Activated CD8-positive, alpha-beta T cell treated with anti-CD3 and anti-CD28 coated beads for 36 hours (primary cell): ENCODE results near the gene DDX53. TPM values are rescaled to one million over a fixed set of nuclear protein-coding genes. Genes with fewer than 3 reads are reported as not detected.

Source experiments
- ATAC-seq: fragments of 200-7000 bp; cut with Tn5 transposase; one replicate; pipeline ENCODE4 v1.10.0; 2021; ENCODE audit warnings: mild to moderate bottlenecking, moderate library complexity
- CTCF ChIA-PET: fragments of 350-600 bp; sonication (Branson Sonifier 250); formaldehyde crosslinking; loops from one replicate; lab custom pipeline; 2021; ENCODE audit warnings: antibody characterized with exemption; lab: Charles Lee
- POLR2A ChIA-PET: fragments of 350-600 bp; sonication (Branson Sonifier 250); formaldehyde crosslinking; loops from one replicate; lab custom pipeline; 2021; ENCODE audit warnings: antibody characterized with exemption; lab: Charles Lee
- DNase-seq: peaks from one replicate; pipeline ENCODE4 v3.0.0-alpha.2; 2020
- H3K27ac Mint-ChIP-seq: one replicate; pipeline ENCODE4 v1.8.0; 2021; ENCODE audit warnings: mild to moderate bottlenecking, mixed read lengths
- H3K27me3 Mint-ChIP-seq: one replicate; pipeline ENCODE4 v1.8.0; 2021; ENCODE audit warnings: mixed read lengths
- H3K36me3 Mint-ChIP-seq: one replicate; pipeline ENCODE4 v1.8.0; 2021; ENCODE audit warnings: low read depth, mixed read lengths
- H3K4me1 Mint-ChIP-seq: one replicate; pipeline ENCODE4 v1.8.0; 2021; ENCODE audit warnings: low read depth, mixed read lengths
- H3K4me3 Mint-ChIP-seq: one replicate; pipeline ENCODE4 v1.8.0; 2021; ENCODE audit warnings: mild to moderate bottlenecking, moderate library complexity, mixed read lengths
- H3K9me3 Mint-ChIP-seq: one replicate; pipeline ENCODE4 v1.8.0; 2021; ENCODE audit warnings: mixed read lengths
- CTCF ChIP-seq: fragments of 200-600 bp; IDR thresholded peaks from one replicate; pipeline ENCODE4 v1.8.0; 2022; ENCODE audit warnings: antibody characterized with exemption, mild to moderate bottlenecking
- intact Hi-C: fragments of 100-400 bp; cut with micrococcal nuclease; formaldehyde crosslinking; loops from one replicate; pipeline ENCODE4 v1.10.0; 2022
- total RNA-seq, 2 experiments: library from RNA; stranded (reverse); gene quantifications; one replicate each; pipeline ENCODE4 v1.2.3, GENCODE V29; 2021

The DDX53 gene
- total RNA-seq, 2 experiments from 2014 or later, result not detected

- CTCF ChIA-PET, result no interaction called here
- Mint-ChIP-seq H3K36me3 (no peaks in the 10 kb centered on the region), H3K27ac (no peak overlapping the region), H3K4me3 (no peak overlapping the region), H3K4me1 (no peaks in the 10 kb centered on the region), H3K27me3 (no peaks in the 10 kb centered on the region), H3K9me3 (no peaks in the 10 kb centered on the region)
- TF ChIP-seq CTCF, result no peak
- DNase-seq (no peak), ATAC-seq (no peak)
- POLR2A ChIA-PET, result no interaction called here
- intact Hi-C loops, result no loop called here
These were observed 40.4 kb upstream of the DDX53 start for GRCh38 chrX:22959204-22959920.

GRCh38 chrX:22963196-22963595, 36.6 kb upstream of the DDX53 start:
- CTCF ChIA-PET, result no interaction called here
- no peak overlapping the region for H3K27ac Mint-ChIP-seq

GRCh38 chrX:22968494-22968893, 31.3 kb upstream of the DDX53 start:
- no peaks in the 10 kb centered on the region for H3K4me1 Mint-ChIP-seq
- ATAC-seq (no peak), DNase-seq (no peak)
- no peaks in the 10 kb centered on the region for H3K36me3 Mint-ChIP-seq
- H3K4me3 Mint-ChIP-seq, result no peak overlapping the region
- ChIA-PET CTCF (no interaction called here), POLR2A (no interaction called here)
- TF ChIP-seq CTCF, result no peak
- no peaks in the 10 kb centered on the region for H3K27me3 Mint-ChIP-seq
- intact Hi-C loops, result no loop called here
- H3K9me3 Mint-ChIP-seq, result no peaks in the 10 kb centered on the region
- no peak overlapping the region for H3K27ac Mint-ChIP-seq

More at GRCh38 chrX:22963196-22963595, 36.6 kb upstream of the DDX53 start:
- Mint-ChIP-seq H3K36me3 (no peaks in the 10 kb centered on the region), H3K27me3 (no peaks in the 10 kb centered on the region), H3K4me1 (no peaks in the 10 kb centered on the region), H3K9me3 (no peaks in the 10 kb centered on the region), H3K4me3 (no peak overlapping the region)
- ATAC-seq (no peak), DNase-seq (no peak)
- no peak for TF ChIP-seq CTCF
- intact Hi-C loops, result no loop called here
- POLR2A ChIA-PET, result no interaction called here

- Mint-ChIP-seq H3K36me3 (no peaks in the 10 kb centered on the region), H3K27ac (no peak overlapping the region), H3K9me3 (no peaks in the 10 kb centered on the region), H3K27me3 (no peaks in the 10 kb centered on the region), H3K4me3 (no peak overlapping the region), H3K4me1 (no peaks in the 10 kb centered on the region)
- DNase-seq (no peak), ATAC-seq (no peak)
- CTCF ChIA-PET, result no interaction called here
- POLR2A ChIA-PET, result no interaction called here
- intact Hi-C loops, result no loop called here
- TF ChIP-seq CTCF, result no peak
These were observed 30.3 kb upstream of the DDX53 start for GRCh38 chrX:22969411-22969810.

- no peak overlapping the region for H3K4me3 Mint-ChIP-seq
- no peaks in the 10 kb centered on the region for H3K27me3 Mint-ChIP-seq
- intact Hi-C loops, result no loop called here
- CTCF ChIA-PET, result no interaction called here
- H3K36me3 Mint-ChIP-seq, result no peaks in the 10 kb centered on the region
- no peaks in the 10 kb centered on the region for H3K9me3 Mint-ChIP-seq
- POLR2A ChIA-PET, result no interaction called here
- H3K27ac Mint-ChIP-seq, result no peak overlapping the region
- no peak for DNase-seq
- no peak for ATAC-seq
- H3K4me1 Mint-ChIP-seq, result no peaks in the 10 kb centered on the region
- TF ChIP-seq CTCF, result no peak
These were observed 28.9 kb upstream of the DDX53 start for GRCh38 chrX:22970861-22971260.
